Panc1 (cell line): ENCODE results near the gene SEMA4D.

Experiments used
- CTCF ChIP-seq: fragments of 450-650 bp; IDR thresholded peaks from 2 replicates; pipeline ENCODE4 v1.5.1; 2017; ENCODE audit warnings: mild to moderate bottlenecking
- POLR2AphosphoS5 ChIP-seq: IDR thresholded peaks from 2 replicates; pipeline ENCODE4 v1.6.1; 2012; ENCODE audit warnings: mild to moderate bottlenecking, low read depth, low read length, moderate library complexity
- TCF7L2 ChIP-seq: IDR thresholded peaks from 2 replicates; pipeline ENCODE4 v1.6.1; 2011; ENCODE audit warnings: mild to moderate bottlenecking, low read depth, low read length, inconsistent platforms

GRCh38 chr9:89436963-89437625, 60.8 kb downstream of the SEMA4D start:
- TF ChIP-seq CTCF = no peak
- no peak for TF ChIP-seq POLR2AphosphoS5
- TF ChIP-seq TCF7L2 = no peak
